GM23338 (cell line): Measurements from ENCODE around the gene MCIDAS. TPM values are rescaled to one million over a fixed set of nuclear protein-coding genes. Genes with fewer than 3 reads are reported as not detected.

Experiments used
- ATAC-seq: fragments of 200-7000 bp; cut with Tn5 transposase; 3 replicates; pipeline ENCODE4 v1.9.1; 2020
- DNase-seq: peaks from one replicate; pipeline ENCODE4 v3.0.0-alpha.2; 2015; ENCODE audit warnings: low spot score
- H2AFZ ChIP-seq: fragments of 200-600 bp; sonication (generic); 2 replicates; pipeline ENCODE4 v1.8.0; 2016; ENCODE audit warnings: antibody characterized with exemption, mild to moderate bottlenecking, moderate library complexity
- H3F3A ChIP-seq: fragments of 200-600 bp; sonication (generic); replicated peaks from 2 replicates; pipeline ENCODE4 v1.8.0; 2017; ENCODE audit warnings: antibody characterized with exemption, mixed run types, low read depth
- H3K27ac ChIP-seq: fragments of 200-600 bp; sonication (generic); 2 replicates; pipeline ENCODE4 v1.6.1; 2016; ENCODE audit warnings: low read depth
- H3K27me3 ChIP-seq: fragments of 200-600 bp; sonication (generic); 2 replicates; pipeline ENCODE4 v1.8.0; 2016; ENCODE audit warnings: mild to moderate bottlenecking, mixed run types, moderate library complexity; ENCODE audit not compliant: insufficient read depth
- H3K36me3 ChIP-seq: fragments of 200-600 bp; sonication (generic); 2 replicates; pipeline ENCODE4 v1.8.0; 2016; ENCODE audit warnings: mild to moderate bottlenecking; ENCODE audit not compliant: insufficient read depth
- H3K4me1 ChIP-seq: fragments of 200-600 bp; sonication (generic); 2 replicates; pipeline ENCODE4 v1.8.0; 2016; ENCODE audit warnings: mild to moderate bottlenecking, moderate library complexity; ENCODE audit not compliant: insufficient read depth
- H3K4me2 ChIP-seq: fragments of 200-600 bp; sonication (generic); 2 replicates; pipeline ENCODE4 v1.7.1; 2017; ENCODE audit warnings: mixed run types
- H3K4me3 ChIP-seq: fragments of 200-600 bp; sonication (generic); 2 replicates; pipeline ENCODE4 v1.6.1; 2016; ENCODE audit warnings: mixed run types
- H3K79me2 ChIP-seq: fragments of 200-600 bp; sonication (generic); replicated peaks from 2 replicates; pipeline ENCODE4 v1.8.0; 2017; ENCODE audit warnings: mild to moderate bottlenecking; ENCODE audit not compliant: insufficient read depth
- H3K9me2 ChIP-seq: fragments of 200-600 bp; sonication (generic); 2 replicates; pipeline ENCODE4 v1.8.0; 2017; ENCODE audit not compliant: insufficient read depth
- H4K20me1 ChIP-seq: fragments of 200-600 bp; sonication (generic); replicated peaks from 2 replicates; pipeline ENCODE4 v1.8.0; 2017; ENCODE audit warnings: mild to moderate bottlenecking; ENCODE audit not compliant: insufficient read depth
- H3K27ac Mint-ChIP-seq: 2 replicates; pipeline ENCODE4 v1.8.0; 2020; ENCODE audit warnings: inconsistent platforms, mild to moderate bottlenecking, moderate library complexity, mixed read lengths
- H3K27me3 Mint-ChIP-seq: 3 replicates; pipeline ENCODE4 v1.8.0; 2022; ENCODE audit warnings: low read depth, mild to moderate bottlenecking, moderate library complexity, mixed read lengths, inconsistent platforms; ENCODE audit not compliant: insufficient read depth, poor library complexity
- H3K36me3 Mint-ChIP-seq: 3 replicates; pipeline ENCODE4 v1.8.0; 2021; ENCODE audit warnings: low read depth, mild to moderate bottlenecking, inconsistent platforms, moderate library complexity, mixed read lengths
- H3K4me1 Mint-ChIP-seq: 3 replicates; pipeline ENCODE4 v1.8.0; 2020; ENCODE audit warnings: mild to moderate bottlenecking, inconsistent platforms, mixed read lengths
- H3K4me3 Mint-ChIP-seq: 3 replicates; pipeline ENCODE4 v1.8.0; 2021; ENCODE audit warnings: moderate library complexity, mild to moderate bottlenecking, inconsistent platforms, mixed read lengths
- H3K9me3 Mint-ChIP-seq: 3 replicates; pipeline ENCODE4 v1.8.0; 2020; ENCODE audit warnings: moderate library complexity, mild to moderate bottlenecking, inconsistent platforms, mixed read lengths
- CREB1 ChIP-seq: fragments of 250-450 bp; sonication (Bioruptor Pico); IDR thresholded peaks from 2 replicates; pipeline ENCODE4 v1.5.0; 2020; ENCODE audit warnings: low read depth, mild to moderate bottlenecking, moderate library complexity
- CTCF ChIP-seq, 2 experiments: fragments of 200-600 bp in 1 of 2; sonication (generic) in 1 of 2; conservative IDR thresholded peaks; 2 replicates each; pipeline versions ENCODE4 v1.5.1 to v1.6.1; 2016 to 2017; ENCODE audit warnings: antibody characterized with exemption in 2 of 2, low read depth in 2 of 2, mild to moderate bottlenecking in 2 of 2, moderate library complexity in 1 of 2
- ETS1 ChIP-seq: IDR thresholded peaks from 2 replicates; pipeline ENCODE4 v1.6.1; 2016; ENCODE audit warnings: antibody characterized with exemption
- EZH2 ChIP-seq: fragments of 200-600 bp; sonication (generic); IDR thresholded peaks from one replicate; pipeline ENCODE4 v1.8.0; 2017; ENCODE audit warnings: antibody characterized with exemption, mild to moderate bottlenecking, low read depth; ENCODE audit not compliant: unreplicated experiment
- EZH2phosphoT487 ChIP-seq: fragments of 200-600 bp; sonication (generic); IDR thresholded peaks from one replicate; pipeline ENCODE4 v1.8.1; 2018; ENCODE audit warnings: antibody characterized with exemption; ENCODE audit not compliant: unreplicated experiment
- JUNB ChIP-seq: IDR thresholded peaks from one replicate; pipeline ENCODE4 v1.6.1; 2016; ENCODE audit warnings: antibody characterized with exemption; ENCODE audit not compliant: unreplicated experiment
- NANOG ChIP-seq: IDR thresholded peaks from 2 replicates; pipeline ENCODE4 v1.6.1; 2016; ENCODE audit warnings: antibody characterized with exemption, borderline replicate concordance
- REST ChIP-seq: IDR thresholded peaks from one replicate; pipeline ENCODE4 v1.6.1; 2018; ENCODE audit warnings: antibody characterized with exemption; ENCODE audit not compliant: unreplicated experiment
- STAT1 ChIP-seq: IDR thresholded peaks from one replicate; pipeline ENCODE4 v1.6.1; 2016; ENCODE audit warnings: antibody characterized with exemption; ENCODE audit not compliant: unreplicated experiment
- ZNF114 ChIP-seq: fragments of 250-450 bp; sonication (Bioruptor Pico); IDR thresholded peaks from 2 replicates; pipeline ENCODE4 v1.5.0; 2020; ENCODE audit warnings: mild to moderate bottlenecking, moderate library complexity
- ZNF331 ChIP-seq: fragments of 250-450 bp; sonication (Bioruptor Pico); IDR thresholded peaks from 2 replicates; pipeline ENCODE4 v1.5.0; 2020; ENCODE audit warnings: low read depth, mild to moderate bottlenecking, moderate library complexity
- polyA plus RNA-seq: library from polyadenylated mRNA; unstranded; fragments of >200 nt; fragmentation: Nextera tagmentation; extraction: Ambion mirVana; gene quantifications from 2 replicates; pipeline ENCODE4 v1.2.1, GENCODE V29; 2016
- total RNA-seq: library from RNA; depleted of rRNA; stranded (reverse); fragments of >200 nt; shearing (Covaris generic); gene quantifications from 2 replicates; pipeline ENCODE4 v1.2.3, GENCODE V29; 2014

The MCIDAS gene
- total and polyA plus RNA-seq, 2 experiments from 2014 or later = not detected

GRCh38 chr5:55187370-55187769 is 39.7 kb downstream of the MCIDAS start:
- Mint-ChIP-seq H3K27me3 (peaks cover 8% of the 10 kb centered on the region), H3K4me3 (no peak overlapping the region)

GRCh38 chr5:55180016-55180415 is 47.1 kb downstream of the MCIDAS start:
- peaks cover 16% of the 10 kb centered on the region; the same call in 2 of the 3 replicates for H3K4me1 Mint-ChIP-seq
- ATAC-seq = no peak
- peaks cover 80% of the 10 kb centered on the region for H3K27me3 ChIP-seq
- TF ChIP-seq NANOG (no peak), STAT1 (no peak), EZH2 (no peak), REST (no peak), ZNF114 (no peak), ETS1 (no peak), JUNB (no peak), EZH2phosphoT487 (no peak), CTCF (conservative IDR thresholded peaks at IDR 0.05; ENCODE audit: low read depth in 2 of 2) (no peak), CREB1 (no peak), ZNF331 (CRISPR knock-in tag) (no peak)

More at GRCh38 chr5:55187370-55187769, 39.7 kb downstream of the MCIDAS start:
- TF ChIP-seq STAT1 = no peak
- peak; percentile 52 to 53 for TF ChIP-seq CTCF (conservative IDR thresholded peaks at IDR 0.05; ENCODE audit: low read depth in 2 of 2)
- H3K36me3 Mint-ChIP-seq = no peaks in the 10 kb centered on the region
- no peaks in the 10 kb centered on the region for H4K20me1 ChIP-seq
- no peaks in the 10 kb centered on the region for H3K36me3 ChIP-seq
- H3K4me3 ChIP-seq = no peak overlapping the region
- no peaks in the 10 kb centered on the region for H3F3A ChIP-seq
- no peaks in the 10 kb centered on the region for H3K9me3 Mint-ChIP-seq
- H3K27ac Mint-ChIP-seq = no peak overlapping the region
- no peaks in the 10 kb centered on the region; the same call in 2 of the 3 replicates for H3K4me1 Mint-ChIP-seq
- no peak overlapping the region for H3K27ac ChIP-seq
- H3K4me2 ChIP-seq = no peak overlapping the region
- H3K9me2 ChIP-seq = no peaks in the 10 kb centered on the region
- no peaks in the 10 kb centered on the region for H3K79me2 ChIP-seq
- H3K27me3 ChIP-seq = peaks cover 20% of the 10 kb centered on the region
- H3K4me1 ChIP-seq = no peaks in the 10 kb centered on the region
- ATAC-seq (peak; percentile 43), DNase-seq (peak; percentile 65)
- no peak overlapping the region for H2AFZ ChIP-seq

More at GRCh38 chr5:55180016-55180415, 47.1 kb downstream of the MCIDAS start:
- no peak overlapping the region for H3K27ac ChIP-seq
- Mint-ChIP-seq H3K27me3 (peaks cover 33% of the 10 kb centered on the region), H3K4me3 (no peak overlapping the region), H3K36me3 (no peaks in the 10 kb centered on the region), H3K9me3 (no peaks in the 10 kb centered on the region), H3K27ac (no peak overlapping the region)
- H3K4me2 ChIP-seq = no peak overlapping the region
- no peaks in the 10 kb centered on the region for H3K79me2 ChIP-seq
- DNase-seq = no peak
- no peaks in the 10 kb centered on the region for H3K36me3 ChIP-seq
- no peak overlapping the region for H3K4me3 ChIP-seq
- H3K4me1 ChIP-seq = peaks cover 12% of the 10 kb centered on the region; the same call in 1 of the 2 replicates
- no peak overlapping the region for H2AFZ ChIP-seq
- no peaks in the 10 kb centered on the region for H3K9me2 ChIP-seq
- peaks cover 6% of the 10 kb centered on the region; the same call in 1 of the 2 replicates for H4K20me1 ChIP-seq
- 0 out of 2 replicates have a peak, but pooled peaks cover 2% of the 10 kb centered on the region for H3F3A ChIP-seq
